ENCODE data around the gene IBTK. TPM values are rescaled to one million over a fixed set of nuclear protein-coding genes. Genes with fewer than 3 reads are reported as not detected.
"Not testable (repeated sequence)": the region's sequence is repeated elsewhere in the genome, so short reads cannot be mapped to it uniquely, and the experiment has no call there.

Gene IBTK
- total and polyA plus RNA-seq, 4 donors = 32.0 to 83.6 (median 40.7) TPM

- no peaks in the 10 kb centered on the region for H3K4me1 ChIP-seq (ENCODE audit: control insufficient read depth, insufficient read depth, low read length)
- H3K4me3 ChIP-seq (ENCODE audit: low read depth, low read length) = no peak overlapping the region
- no peaks in the 10 kb centered on the region for H3K27me3 ChIP-seq (ENCODE audit: control insufficient read depth, insufficient read depth, low read length)
- DNase-seq (ENCODE audit: low read depth in 4 of 6, low spot score in 6 of 6) = peak in 2 of 6 donors; percentile 2 to 18
- no peaks in the 10 kb centered on the region for H3K36me3 ChIP-seq (ENCODE audit: control insufficient read depth, insufficient read depth, low read length)
- H3K27ac ChIP-seq (ENCODE audit: low read depth, low read length) = no peak overlapping the region
- H3K9me3 ChIP-seq (ENCODE audit: control insufficient read depth, insufficient read depth, low read length) = no peaks in the 10 kb centered on the region
- WGBS (ENCODE audit: insufficient coverage) = 21% methylated on average over 2 of the region's 2 CpGs
Measured at GRCh38 chr6:82131441-82131840, 116.1 kb downstream of the IBTK start.

GRCh38 chr6:82129797-82130196 lies 117.7 kb downstream of the IBTK start:
- no peaks in the 10 kb centered on the region for H3K27me3 ChIP-seq (ENCODE audit: control insufficient read depth, insufficient read depth, low read length)
- H3K4me1 ChIP-seq (ENCODE audit: control insufficient read depth, insufficient read depth, low read length) = no peaks in the 10 kb centered on the region
- 57% methylated on average over 3 of the region's 3 CpGs for WGBS (ENCODE audit: insufficient coverage)
- H3K36me3 ChIP-seq (ENCODE audit: control insufficient read depth, insufficient read depth, low read length) = no peaks in the 10 kb centered on the region
- no peak overlapping the region for H3K4me3 ChIP-seq (ENCODE audit: low read depth, low read length)
- no peak overlapping the region for H3K27ac ChIP-seq (ENCODE audit: low read depth, low read length)
- no peaks in the 10 kb centered on the region for H3K9me3 ChIP-seq (ENCODE audit: control insufficient read depth, insufficient read depth, low read length)
- DNase-seq (ENCODE audit: low read depth in 4 of 6, low spot score in 6 of 6) = no peak

GRCh38 chr6:82128973-82129372 lies 118.6 kb downstream of the IBTK start:
- H3K27me3 ChIP-seq (ENCODE audit: control insufficient read depth, insufficient read depth, low read length); H3K9me3 ChIP-seq (ENCODE audit: control insufficient read depth, insufficient read depth, low read length); H3K27ac ChIP-seq (ENCODE audit: low read depth, low read length); H3K36me3 ChIP-seq (ENCODE audit: control insufficient read depth, insufficient read depth, low read length); H3K4me3 ChIP-seq (ENCODE audit: low read depth, low read length); DNase-seq (ENCODE audit: low read depth in 4 of 6, low spot score in 6 of 6); H3K4me1 ChIP-seq (ENCODE audit: control insufficient read depth, insufficient read depth, low read length): not testable (repeated sequence)
- WGBS (ENCODE audit: insufficient coverage) = 86% methylated on average over 2 of the region's 9 CpGs

GRCh38 chr6:82123632-82124031 lies 123.9 kb downstream of the IBTK start:
- DNase-seq (ENCODE audit: low read depth in 4 of 6, low spot score in 6 of 6) = no peak
- no peak overlapping the region for H3K4me3 ChIP-seq (ENCODE audit: low read depth, low read length)
- WGBS (ENCODE audit: insufficient coverage) = 92% methylated on average over 6 of the region's 7 CpGs
- no peaks in the 10 kb centered on the region for H3K36me3 ChIP-seq (ENCODE audit: control insufficient read depth, insufficient read depth, low read length)
- no peaks in the 10 kb centered on the region for H3K27me3 ChIP-seq (ENCODE audit: control insufficient read depth, insufficient read depth, low read length)
- H3K9me3 ChIP-seq (ENCODE audit: control insufficient read depth, insufficient read depth, low read length) = no peaks in the 10 kb centered on the region
- no peak overlapping the region for H3K27ac ChIP-seq (ENCODE audit: low read depth, low read length)
- H3K4me1 ChIP-seq (ENCODE audit: control insufficient read depth, insufficient read depth, low read length) = no peaks in the 10 kb centered on the region

Small RNAs within 50 kb of the gene (small RNA-seq; reads per million reads assigned to genes)
- gene RNU6-130P (ENCODE audit: low replicate concordance) = not detected

Other genes with a start within 250 kb of the IBTK start
- gene TPBG, start 116.1 kb upstream of the IBTK start, total RNA-seq = 10 to 100 TPM; 17.7 to 22.3 TPM
- gene TPBG, start 116.1 kb upstream of the IBTK start, polyA plus RNA-seq (ENCODE audit: insufficient read length in 2 of 2) = 10 to 100 TPM; 23.4 to 29.0 TPM

Measured in spinal cord (tissue), 10 donors.